ENCODE results near the gene ASTN2.

The ASTN2 gene

GRCh38 chr9:117008876-117009275, 406.0 kb downstream of the ASTN2 start:
- DNase-seq = no peak

GRCh38 chr9:117008461-117008860, 406.4 kb downstream of the ASTN2 start:
- DNase-seq = no peak

- DNase-seq = no peak
These were observed 412.2 kb downstream of the ASTN2 start for GRCh38 chr9:117002686-117003085.

GRCh38 chr9:117000834-117001233, 414.0 kb downstream of the ASTN2 start:
- no peak for DNase-seq

- no peak for DNase-seq
These were observed 414.6 kb downstream of the ASTN2 start for GRCh38 chr9:117000196-117000723.

- DNase-seq = peak in 1 of 5 experiments; percentile 22
These were observed 416.6 kb downstream of the ASTN2 start for GRCh38 chr9:116998305-116998704.

GRCh38 chr9:116992865-116993264, 422.0 kb downstream of the ASTN2 start:
- no peak for DNase-seq

- DNase-seq = no peak
These were observed 423.8 kb downstream of the ASTN2 start for GRCh38 chr9:116991051-116991450.

- DNase-seq = no peak
These were observed 424.3 kb downstream of the ASTN2 start for GRCh38 chr9:116990592-116990991.

GRCh38 chr9:116987721-116988485, 427.0 kb downstream of the ASTN2 start:
- peak in 1 of 5 experiments; percentile 35 for DNase-seq

GRCh38 chr9:116986015-116986414, 428.8 kb downstream of the ASTN2 start:
- no peak for DNase-seq

GRCh38 chr9:116985596-116985995, 429.3 kb downstream of the ASTN2 start:
- DNase-seq = no peak

- DNase-seq = no peak
These were observed 430.7 kb downstream of the ASTN2 start for GRCh38 chr9:116984111-116984510.

- no peak for DNase-seq
These were observed 434.2 kb downstream of the ASTN2 start for GRCh38 chr9:116980582-116981120.

GRCh38 chr9:116979456-116979855, 435.4 kb downstream of the ASTN2 start:
- no peak for DNase-seq

- DNase-seq = no peak
These were observed 436.7 kb downstream of the ASTN2 start for GRCh38 chr9:116978155-116978554.

- no peak for DNase-seq
These were observed 439.7 kb downstream of the ASTN2 start for GRCh38 chr9:116975126-116975525.

- DNase-seq = no peak
These were observed 448.7 kb downstream of the ASTN2 start for GRCh38 chr9:116966199-116966598.

GRCh38 chr9:116964258-116964657, 450.6 kb downstream of the ASTN2 start:
- DNase-seq = no peak

- peak in 1 of 5 experiments; percentile 68 for DNase-seq
These were observed 455.0 kb downstream of the ASTN2 start for GRCh38 chr9:116959809-116960208.

- peak in 1 of 5 experiments; percentile 75 for DNase-seq
These were observed 456.0 kb downstream of the ASTN2 start for GRCh38 chr9:116958881-116959280.

GRCh38 chr9:116954731-116955130, 460.1 kb downstream of the ASTN2 start:
- DNase-seq = no peak

GRCh38 chr9:116953271-116953670, 461.6 kb downstream of the ASTN2 start:
- DNase-seq = no peak

- no peak for DNase-seq
These were observed 462.4 kb downstream of the ASTN2 start for GRCh38 chr9:116952436-116952810.

Data from T-helper 2 cell (primary cell).